K562 (cell line): ENCODE results near the gene AHCYL2. TPM values are rescaled to one million over a fixed set of nuclear protein-coding genes. Genes with fewer than 3 reads are reported as not detected.

Experiments
- ATAC-seq: fragments of 200-7000 bp; cut with Tn5 transposase; 3 replicates; pipeline ENCODE4 v1.9.1; 2020; ENCODE audit warnings: moderate library complexity
- BruUV-seq: library from RNA; stranded (reverse); fragments of 400-500 nt; replicated peaks from 2 replicates; lab custom pipeline; 2021; lab: Mats Ljungman, UMichigan
- CTCF ChIA-PET: fragments of 300-600 bp; formaldehyde crosslinking; extraction: SDS; loops from one replicate; lab custom pipeline; 2021; ENCODE audit warnings: low intra/inter-chr PET ratio; lab: Yijun Ruan, JAX
- POLR2A ChIA-PET: fragments of 300-600, 350-650 bp; sonication (Branson Sonifier 250); formaldehyde crosslinking; extraction: SDS; loops from one replicate; lab custom pipeline; 2021; ENCODE audit warnings: antibody characterized with exemption, inconsistent platforms; lab: Yijun Ruan, JAX
- DNase-seq, 4 experiments: peaks; one replicate each; pipeline versions ENCODE4 v3.0.0 to v3.0.0-alpha.2; 2011 to 2018; ENCODE audit warnings: low spot score in 3 of 4, mixed read lengths in 3 of 4; ENCODE audit errors: extremely low read depth in 1 of 4
- FAIRE-seq: peaks from 2 replicates; lab custom pipeline; 2011; peaks lifted over from hg19 to GRCh38; lab: Jason Lieb, UNC
- H2AFZ ChIP-seq: 2 replicates; pipeline ENCODE4 v1.6.0; 2011; ENCODE audit warnings: low read depth, low read length, control low read depth, inconsistent platforms
- H3K27ac ChIP-seq: fragments of 200-600 bp; 3 replicates; pipeline ENCODE4 v1.8.0; 2011; ENCODE audit warnings: low read depth, mild to moderate bottlenecking, control low read depth, inconsistent platforms, low read length, moderate library complexity, mixed read lengths; ENCODE audit errors: extremely low read depth
- H3K27me3 ChIP-seq, 2 experiments: fragments of 300-600 bp in 1 of 2; 2 replicates in 1 of 2; 3 replicates in 1 of 2; pipeline versions ENCODE4 v1.6.0 to v1.8.0; 2011; ENCODE audit warnings: inconsistent platforms in 2 of 2, low read length in 2 of 2, mild to moderate bottlenecking in 1 of 2, mixed read lengths in 1 of 2, moderate library complexity in 1 of 2; ENCODE audit not compliant: control insufficient read depth in 2 of 2, insufficient read depth in 2 of 2
- H3K36me3 ChIP-seq: fragments of 300-600 bp; 3 replicates; pipeline ENCODE4 v1.8.0; 2011; ENCODE audit warnings: mild to moderate bottlenecking, low read length, inconsistent platforms; ENCODE audit not compliant: control insufficient read depth, insufficient read depth
- H3K4me1 ChIP-seq, 2 experiments: fragments of 200-600 bp in 1 of 2; replicated peaks in 1 of 2; 2 replicates in 1 of 2; 3 replicates in 1 of 2; pipeline versions ENCODE4 v1.5.1 to v1.8.0; 2011; ENCODE audit warnings: inconsistent platforms in 2 of 2, low read length in 2 of 2, mild to moderate bottlenecking in 1 of 2, mixed read lengths in 1 of 2, moderate library complexity in 1 of 2; ENCODE audit not compliant: control insufficient read depth in 2 of 2, insufficient read depth in 2 of 2
- H3K4me2 ChIP-seq: 2 replicates; pipeline ENCODE4 v1.6.1; 2011; ENCODE audit warnings: low read length, control low read depth, inconsistent platforms, mixed read lengths; ENCODE audit not compliant: insufficient read depth
- H3K4me3 ChIP-seq: fragments of 200-600 bp; sonication (generic), shearing (Covaris generic); 2 replicates; pipeline ENCODE4 v1.5.1; 2016; ENCODE audit warnings: control low read depth, inconsistent platforms
- H3K79me2 ChIP-seq: fragments of 200-600 bp; 3 replicates; pipeline ENCODE4 v1.8.0; 2011; ENCODE audit warnings: low read length, inconsistent platforms; ENCODE audit not compliant: control insufficient read depth, insufficient read depth
- H3K9ac ChIP-seq, 2 experiments: 2 replicates each; pipeline versions ENCODE4 v1.6.0 to v1.6.1; 2011; ENCODE audit warnings: low read depth in 2 of 2, low read length in 2 of 2, control low read depth in 1 of 2, inconsistent platforms in 1 of 2, mild to moderate bottlenecking in 1 of 2, mixed read lengths in 1 of 2; ENCODE audit not compliant: insufficient read depth in 1 of 2
- H3K9me1 ChIP-seq: one replicate; pipeline ENCODE4 v1.6.0; 2011; ENCODE audit warnings: inconsistent platforms, mild to moderate bottlenecking, low read length, moderate library complexity; ENCODE audit not compliant: control insufficient read depth, insufficient read depth
- H3K9me3 ChIP-seq: replicated peaks from 2 replicates; pipeline ENCODE4 v1.5.1; 2011; ENCODE audit warnings: low read depth, low read length, inconsistent platforms; ENCODE audit not compliant: control insufficient read depth, insufficient read depth
- H4K20me1 ChIP-seq: replicated peaks from 2 replicates; pipeline ENCODE4 v1.6.1; 2011; ENCODE audit warnings: low read length, inconsistent platforms, mixed read lengths; ENCODE audit not compliant: control insufficient read depth, insufficient read depth
- ARHGAP35 ChIP-seq: fragments of 450-650 bp; IDR thresholded peaks from 2 replicates; pipeline ENCODE4 v1.6.1; 2018; ENCODE audit not compliant: partially characterized antibody
- CTBP1 ChIP-seq: fragments of 450-650 bp; IDR thresholded peaks from 2 replicates; pipeline ENCODE4 v1.6.1; 2016; ENCODE audit warnings: borderline replicate concordance
- ELF4 ChIP-seq: fragments of 450-650 bp; formaldehyde crosslinking; IDR thresholded peaks from 2 replicates; pipeline ENCODE4 v1.4.0; 2022; ENCODE audit warnings: missing genetic modification characterization
- ESRRA ChIP-seq: fragments of 450-650 bp; IDR thresholded peaks from 2 replicates; pipeline ENCODE4 v1.6.1; 2014; ENCODE audit warnings: low read depth, mild to moderate bottlenecking, moderate library complexity, borderline replicate concordance
- MCM3 ChIP-seq: fragments of 450-650 bp; IDR thresholded peaks from 2 replicates; pipeline ENCODE4 v1.6.1; 2016
- MTA2 ChIP-seq: fragments of 450-650 bp; IDR thresholded peaks from 2 replicates; pipeline ENCODE4 v1.6.1; 2016; ENCODE audit warnings: low read depth
- NBN ChIP-seq: fragments of 450-650 bp; IDR thresholded peaks from 2 replicates; pipeline ENCODE4 v1.6.1; 2016; ENCODE audit warnings: low read depth, mild to moderate bottlenecking
- PHF8 ChIP-seq: fragments of 200-600 bp; sonication (generic); IDR thresholded peaks from 2 replicates; pipeline ENCODE4 v1.6.1; 2012; ENCODE audit warnings: mixed run types, mild to moderate bottlenecking, inconsistent platforms, low read length, moderate library complexity, borderline replicate concordance
- RBBP5 ChIP-seq: fragments of 200-600 bp; sonication (generic); IDR thresholded peaks from 2 replicates; pipeline ENCODE4 v1.6.1; 2012; ENCODE audit warnings: borderline replicate concordance, mild to moderate bottlenecking, low read length, control low read depth, inconsistent platforms; ENCODE audit not compliant: insufficient read depth, poor library complexity, severe bottlenecking
- RUNX1 ChIP-seq: sonication (generic); IDR thresholded peaks from 2 replicates; pipeline ENCODE4 v1.6.1; 2016; ENCODE audit warnings: antibody characterized with exemption, low read depth
- SRSF1 ChIP-seq: fragments of 200-400 bp; formaldehyde crosslinking; IDR thresholded peaks from 2 replicates; pipeline ENCODE4 v1.6.1; 2017; ENCODE audit warnings: mild to moderate bottlenecking, low read depth, low read length, moderate library complexity
- TOE1 ChIP-seq, 2 experiments: fragments of 450-650 bp in 1 of 2; sonication (generic) in 1 of 2; formaldehyde crosslinking in 1 of 2; IDR thresholded peaks; 2 replicates each; pipeline versions ENCODE4 v1.7.1 to v1.8.0; 2016 to 2022; ENCODE audit warnings: borderline replicate concordance in 2 of 2, mild to moderate bottlenecking in 2 of 2, antibody characterized with exemption in 1 of 2, inconsistent platforms in 1 of 2, low read depth in 1 of 2, missing genetic modification reagents in 1 of 2, moderate library complexity in 1 of 2
- WHSC1 ChIP-seq: IDR thresholded peaks from one replicate; pipeline ENCODE4 v1.6.1; 2012; ENCODE audit warnings: low read length, control low read depth, inconsistent platforms
- ZBTB2 ChIP-seq: fragments of 450-650 bp; IDR thresholded peaks from 2 replicates; pipeline ENCODE4 v1.6.1; 2016; ENCODE audit warnings: antibody characterized with exemption
- ZNF124 ChIP-seq: sonication (generic); formaldehyde crosslinking; IDR thresholded peaks from 2 replicates; pipeline ENCODE4 v1.8.1; 2022; ENCODE audit warnings: missing genetic modification reagents
- ZSCAN32 ChIP-seq: fragments of 450-650 bp; formaldehyde crosslinking; IDR thresholded peaks from 2 replicates; pipeline ENCODE4 v1.4.0; 2020; ENCODE audit warnings: mild to moderate bottlenecking, moderate library complexity
- WGBS: fragments of 100-300 bp; shearing (Covaris generic); methylation state at CpG from one replicate; pipeline ENCODE4 v1.1.6; 2016; ENCODE audit warnings: low coverage, mixed read lengths; ENCODE audit not compliant: insufficient coverage; ENCODE audit errors: missing lambda C conversion rate; 5-methylcytosine and 5-hydroxymethylcytosine counted together
- in situ Hi-C: fragments of 300-500 bp; cut with MboI; formaldehyde crosslinking; loops from 4 replicates; pipeline ENCODE4 v1.15.0; 2018; ENCODE audit warnings: inconsistent platforms, mixed read lengths
- intact Hi-C: fragments of 100-400 bp; cut with micrococcal nuclease; formaldehyde crosslinking; loops from 2 replicates; pipeline ENCODE4 v1.14.2; 2022
- polyA plus RNA-seq, 8 experiments: library from polyadenylated mRNA; depleted of rRNA in 4 of 8; stranded (reverse) in 5 of 8; unstranded in 3 of 8; fragments of >200 nt; fragmentation: Nextera tagmentation in 2 of 8; fragmentation: Illumina TruSeq in 1 of 8; extraction: Ambion mirVana in 2 of 8; extraction: Trizol in 1 of 8; gene quantifications; 2 replicates each; pipeline versions ENCODE4 v1.2.1 to v1.2.3, GENCODE V29; 2011 to 2014; ENCODE audit warnings: inconsistent platforms in 1 of 8, missing spikeins in 1 of 8
- total RNA-seq, 7 experiments: library from RNA; depleted of rRNA in 6 of 7; stranded (reverse); fragments of >200 nt in 6 of 7; fragmentation: Illumina TruSeq in 2 of 7; extraction: Trizol in 2 of 7; gene quantifications; 2 replicates each; pipeline versions ENCODE4 v1.2.1 to v1.2.3, GENCODE V29; 2011 to 2021; ENCODE audit warnings: low replicate concordance in 1 of 7
- TF ChIP-seq, protein P1 (sequence below): fragments of 450-650 bp; conservative IDR thresholded peaks from 2 replicates; pipeline ENCODE4 v1.6.1; 2016; ENCODE audit warnings: missing genetic modification characterization, low read depth, mild to moderate bottlenecking, control low read depth, missing compliant biosample characterization
- TF ChIP-seq, protein P2 (sequence below): fragments of 450-650 bp; formaldehyde crosslinking; IDR thresholded peaks from 2 replicates; pipeline ENCODE4 v1.4.0; 2022; ENCODE audit warnings: missing genetic modification characterization

AHCYL2 gene
- total and polyA plus RNA-seq, 9 of the 15 experiments (the other 6 are each of a cell fraction or from before 2014, with no cell fraction given): 0.93 to 10.5 (median 5.2) TPM

DNA sequence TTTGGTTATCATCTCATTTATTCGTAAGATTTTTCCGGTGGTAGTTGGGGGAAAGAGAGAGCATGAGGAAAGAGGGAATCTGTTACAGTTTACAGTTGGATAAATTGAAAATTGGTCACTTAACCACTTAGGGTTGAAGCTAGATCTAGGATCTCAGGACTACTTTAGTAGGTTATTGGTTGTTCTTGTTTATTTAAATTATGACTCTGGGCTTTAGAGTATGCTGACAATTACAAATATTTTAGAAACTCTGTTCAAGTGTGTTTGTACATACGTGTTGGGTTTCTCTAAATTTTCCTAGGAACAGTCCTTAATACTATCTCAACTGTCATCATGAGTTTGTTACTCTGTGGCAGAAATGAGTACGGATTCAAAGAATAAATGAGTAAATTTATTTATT is 160.8 kb downstream of the AHCYL2 start:
- in situ Hi-C loops: no loop called here
- ChIA-PET CTCF (no interaction called here), POLR2A (interaction anchor here (0.7 to 1.5 kb wide), 2 partner anchors 16 to 434 kb away, joined by 3 to 6 read pairs; no protein-coding TSS in a partner anchor)
- Histone ChIP-seq H3K4me1 (no peaks in the 10 kb centered on the region), H3K36me3 (no peaks in the 10 kb centered on the region), H3K9me3 (no peaks in the 10 kb centered on the region), H3K4me3 (no peak overlapping the region), H3K79me2 (no peaks in the 10 kb centered on the region), H3K27me3 (no peaks in the 10 kb centered on the region), H3K4me2 (no peak overlapping the region), H3K9me1 (no peaks in the 10 kb centered on the region), H2AFZ (no peak overlapping the region), H4K20me1 (no peaks in the 10 kb centered on the region), H3K27ac (no peak overlapping the region), H3K9ac (no peak overlapping the region)
- BruUV-seq: no TSS peak
- no peak for TF ChIP-seq MTA2
- no peak for TF ChIP-seq RBBP5
- TF ChIP-seq NBN: no peak
- TF ChIP-seq RUNX1: no peak
- TF ChIP-seq ESRRA: no peak
- TF ChIP-seq, protein P1, sequence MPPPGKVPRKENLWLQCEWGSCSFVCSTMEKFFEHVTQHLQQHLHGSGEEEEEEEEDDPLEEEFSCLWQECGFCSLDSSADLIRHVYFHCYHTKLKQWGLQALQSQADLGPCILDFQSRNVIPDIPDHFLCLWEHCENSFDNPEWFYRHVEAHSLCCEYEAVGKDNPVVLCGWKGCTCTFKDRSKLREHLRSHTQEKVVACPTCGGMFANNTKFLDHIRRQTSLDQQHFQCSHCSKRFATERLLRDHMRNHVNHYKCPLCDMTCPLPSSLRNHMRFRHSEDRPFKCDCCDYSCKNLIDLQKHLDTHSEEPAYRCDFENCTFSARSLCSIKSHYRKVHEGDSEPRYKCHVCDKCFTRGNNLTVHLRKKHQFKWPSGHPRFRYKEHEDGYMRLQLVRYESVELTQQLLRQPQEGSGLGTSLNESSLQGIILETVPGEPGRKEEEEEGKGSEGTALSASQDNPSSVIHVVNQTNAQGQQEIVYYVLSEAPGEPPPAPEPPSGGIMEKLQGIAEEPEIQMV (tag): no peak
- no peak for TF ChIP-seq WHSC1
- no peak for TF ChIP-seq ELF4 (CRISPR knock-in tag)
- TF ChIP-seq ZBTB2: no peak
- TF ChIP-seq ZNF124 (CRISPR knock-in tag): no peak
- TF ChIP-seq MCM3: no peak
- TF ChIP-seq ZSCAN32: no peak
- no peak for TF ChIP-seq CTBP1
- TF ChIP-seq, protein P2, sequence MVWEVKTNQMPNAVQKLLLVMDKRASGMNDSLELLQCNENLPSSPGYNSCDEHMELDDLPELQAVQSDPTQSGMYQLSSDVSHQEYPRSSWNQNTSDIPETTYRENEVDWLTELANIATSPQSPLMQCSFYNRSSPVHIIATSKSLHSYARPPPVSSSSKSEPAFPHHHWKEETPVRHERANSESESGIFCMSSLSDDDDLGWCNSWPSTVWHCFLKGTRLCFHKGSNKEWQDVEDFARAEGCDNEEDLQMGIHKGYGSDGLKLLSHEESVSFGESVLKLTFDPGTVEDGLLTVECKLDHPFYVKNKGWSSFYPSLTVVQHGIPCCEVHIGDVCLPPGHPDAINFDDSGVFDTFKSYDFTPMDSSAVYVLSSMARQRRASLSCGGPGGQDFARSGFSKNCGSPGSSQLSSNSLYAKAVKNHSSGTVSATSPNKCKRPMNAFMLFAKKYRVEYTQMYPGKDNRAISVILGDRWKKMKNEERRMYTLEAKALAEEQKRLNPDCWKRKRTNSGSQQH: no peak
- TF ChIP-seq SRSF1: no peak
- no peak for TF ChIP-seq ARHGAP35
- no peak for TF ChIP-seq PHF8
- TF ChIP-seq TOE1 (IDR thresholded peaks at IDR 0.05; ENCODE audit: borderline replicate concordance): no peak
- no peak for TF ChIP-seq TOE1 (CRISPR knock-in tag; IDR thresholded peaks at IDR 0.05; ENCODE audit: borderline replicate concordance, low read depth)
- FAIRE-seq (no peak), ATAC-seq (no peak), DNase-seq (no peak)
- 77% methylated on average over 4 of the region's 4 CpGs for WGBS
- intact Hi-C loops: no loop called here
